Ramos (cell line): ENCODE measurements around the gene SEC61B.
"Not testable (repeated sequence)": the region's sequence is repeated elsewhere in the genome, so short reads cannot be mapped to it uniquely, and the experiment has no call there.

Experiments
- in situ Hi-C: fragments of 300-500 bp; cut with MboI; formaldehyde crosslinking; loops from one replicate; pipeline ENCODE4 v1.14.3; 2022; ENCODE audit warnings: low sequenced_read_pairs; ENCODE audit not compliant: unreplicated experiment

SEC61B gene

GRCh38 chr9:99231711-99232110, 9.6 kb downstream of the SEC61B start:
- in situ Hi-C loops = no loop called here

GRCh38 chr9:99234618-99235017, 12.5 kb downstream of the SEC61B start:
- in situ Hi-C loops = no loop called here

DNA sequence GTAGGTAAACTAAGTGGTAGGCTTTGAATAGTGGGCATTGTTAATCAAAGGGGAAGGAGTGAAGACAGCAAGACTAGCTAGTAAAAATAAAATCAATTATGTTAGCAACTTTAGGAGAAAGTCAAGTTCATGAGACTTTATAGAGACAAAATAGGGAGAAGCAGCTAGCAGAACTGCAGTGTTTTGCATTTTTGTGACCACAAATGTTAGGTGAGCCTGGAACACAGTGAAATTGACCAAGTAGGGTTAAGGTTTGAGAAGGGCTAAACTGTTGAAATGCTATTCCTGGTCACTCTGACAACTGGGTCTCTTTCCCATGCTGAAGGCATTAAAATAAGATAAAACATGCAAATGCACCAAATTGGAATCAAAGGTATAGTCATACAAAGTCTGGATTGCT, 13.0 kb downstream of the SEC61B start:
- in situ Hi-C loops = no loop called here

DNA sequence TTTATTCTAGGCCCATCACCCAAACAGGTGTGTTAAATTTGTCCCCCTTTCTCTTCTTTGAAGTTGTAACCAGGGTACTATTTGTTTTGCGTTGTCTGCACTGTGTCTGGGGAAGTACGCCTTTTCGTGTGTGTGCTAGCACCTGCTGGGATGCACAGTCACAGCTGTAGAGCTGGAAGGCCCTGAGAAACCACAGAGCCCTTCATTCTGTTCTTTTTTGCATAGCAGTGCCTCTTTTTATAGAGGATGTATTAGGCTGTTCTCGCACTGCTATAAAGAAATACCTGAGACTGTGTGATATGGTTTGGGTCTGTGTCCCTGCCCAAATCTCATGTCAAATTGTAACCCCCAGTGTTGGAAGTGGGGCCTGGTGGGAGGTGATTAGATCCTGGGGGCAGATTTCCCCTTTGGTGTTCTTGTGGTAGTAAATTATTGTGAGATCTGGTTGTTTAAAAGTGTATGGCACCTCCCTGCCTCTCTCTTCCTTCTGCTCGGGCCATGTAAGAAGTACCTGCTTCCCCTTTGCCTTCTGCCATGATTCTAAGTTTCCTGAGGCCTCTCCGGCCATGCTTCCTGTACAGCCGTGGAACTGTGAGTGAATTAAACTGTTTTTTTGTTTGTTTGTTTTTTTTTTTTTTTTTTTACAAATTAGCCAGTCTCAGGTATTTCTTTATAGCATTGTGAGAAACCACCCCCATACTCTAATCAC, 14.0 kb downstream of the SEC61B start:
- in situ Hi-C loops = no loop called here

DNA sequence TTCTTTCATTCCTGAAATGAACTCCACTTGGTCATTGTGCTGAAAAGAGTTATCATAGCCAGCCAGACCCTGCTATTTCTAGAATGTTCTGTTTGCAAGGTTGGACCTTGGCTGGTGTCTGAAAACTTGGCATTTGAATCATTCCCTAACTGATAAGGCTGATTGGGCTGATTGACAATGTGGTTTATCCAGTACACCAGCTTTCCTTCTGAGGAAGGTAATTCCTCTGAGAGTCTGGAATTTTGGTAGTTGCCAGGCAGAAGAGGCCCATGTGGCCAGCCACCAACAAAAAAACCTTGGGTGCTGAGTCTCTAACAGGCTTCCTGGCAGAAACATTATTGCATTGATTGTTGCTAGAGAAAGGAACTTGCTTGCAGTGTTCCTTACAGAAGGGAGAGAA, 15.3 kb downstream of the SEC61B start:
- in situ Hi-C loops = no loop called here

DNA sequence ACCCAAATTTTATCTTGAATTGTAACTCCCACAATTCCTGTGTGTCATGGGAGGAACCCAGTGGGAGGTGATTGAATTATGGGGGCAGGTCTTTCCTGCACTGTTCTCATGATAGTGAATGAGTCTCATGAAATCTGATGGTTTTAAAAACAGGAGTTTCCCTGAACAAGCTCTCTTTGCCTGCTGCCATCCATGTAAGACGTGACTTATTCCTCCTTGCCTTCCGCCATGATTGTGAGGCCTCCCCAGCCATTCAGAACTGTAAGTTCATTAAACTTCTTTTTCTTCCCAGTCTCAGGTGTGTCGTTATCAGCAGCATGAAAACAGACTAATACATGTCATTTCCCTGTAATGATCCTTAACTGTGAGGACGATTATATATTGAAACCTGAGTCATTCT, 15.8 kb downstream of the SEC61B start:
- in situ Hi-C loops = not testable (repeated sequence)

- in situ Hi-C loops = no loop called here
Measured at GRCh38 chr9:99238331-99238730, 16.2 kb downstream of the SEC61B start.

- in situ Hi-C loops = no loop called here
Measured at GRCh38 chr9:99239341-99240060, 17.4 kb downstream of the SEC61B start.

GRCh38 chr9:99241106-99241505, 19.0 kb downstream of the SEC61B start:
- in situ Hi-C loops = no loop called here

DNA sequence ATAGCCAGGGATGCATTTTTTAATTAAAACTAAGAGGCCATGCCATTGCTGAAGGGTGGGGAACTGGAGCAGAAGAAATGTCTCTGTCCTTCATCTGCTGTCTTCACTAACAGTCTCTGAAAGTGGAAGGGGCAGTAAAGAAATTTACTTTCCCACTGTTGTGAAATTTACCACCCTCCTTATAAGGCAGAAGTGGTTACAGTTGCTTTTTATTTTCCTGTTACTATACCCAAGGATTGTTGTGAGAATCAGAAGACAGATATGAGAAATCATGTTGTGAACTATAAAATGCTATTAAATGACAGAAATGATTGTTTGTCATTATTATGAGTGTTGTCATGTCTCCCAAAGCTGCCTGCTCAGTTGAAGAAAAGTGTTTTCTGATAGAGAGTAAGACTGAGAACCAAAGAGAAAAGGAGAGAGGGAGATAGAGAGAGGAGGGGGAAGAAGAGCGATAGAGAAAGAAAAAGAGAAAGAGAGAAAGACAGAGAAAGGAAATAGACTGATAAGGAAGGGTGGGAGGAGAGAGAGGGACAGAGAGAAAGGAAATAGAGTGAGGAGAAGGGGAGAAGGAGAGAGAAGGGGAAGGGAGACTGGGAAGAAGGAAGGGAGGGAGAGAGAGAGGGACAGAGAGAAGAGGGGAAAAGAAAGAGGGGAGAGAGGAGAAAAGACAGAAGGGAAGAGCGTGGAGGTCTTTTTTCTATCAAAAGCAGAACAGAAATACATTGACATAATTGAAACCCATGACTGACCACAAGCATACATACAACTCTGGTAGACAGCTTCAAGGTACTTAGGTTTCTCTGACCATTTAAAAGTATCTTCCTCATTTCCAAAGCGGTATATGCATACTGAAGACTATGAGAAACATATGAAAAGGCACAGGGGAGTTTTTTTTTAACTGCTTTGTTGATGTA, 22.5 kb downstream of the SEC61B start:
- in situ Hi-C loops = no loop called here

DNA sequence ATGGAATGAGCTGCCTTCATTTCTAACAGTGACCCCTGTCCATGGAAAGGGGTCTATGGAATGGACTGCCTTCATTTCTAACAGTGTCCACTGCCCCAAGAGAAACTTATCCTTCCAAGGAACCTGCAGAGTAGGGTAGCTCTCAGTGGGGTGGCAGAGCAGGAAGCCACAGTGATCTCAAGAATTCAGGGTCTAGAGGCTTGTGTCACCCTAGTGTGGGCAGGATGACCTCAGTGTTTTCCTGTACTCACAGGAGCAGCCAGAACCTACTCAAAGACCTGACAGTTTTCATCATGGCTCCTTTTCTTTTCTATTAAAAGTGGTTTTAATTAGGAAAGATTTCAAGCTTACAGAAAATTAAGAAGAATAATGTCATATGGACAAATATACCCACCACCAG, 27.5 kb downstream of the SEC61B start:
- in situ Hi-C loops = no loop called here

DNA sequence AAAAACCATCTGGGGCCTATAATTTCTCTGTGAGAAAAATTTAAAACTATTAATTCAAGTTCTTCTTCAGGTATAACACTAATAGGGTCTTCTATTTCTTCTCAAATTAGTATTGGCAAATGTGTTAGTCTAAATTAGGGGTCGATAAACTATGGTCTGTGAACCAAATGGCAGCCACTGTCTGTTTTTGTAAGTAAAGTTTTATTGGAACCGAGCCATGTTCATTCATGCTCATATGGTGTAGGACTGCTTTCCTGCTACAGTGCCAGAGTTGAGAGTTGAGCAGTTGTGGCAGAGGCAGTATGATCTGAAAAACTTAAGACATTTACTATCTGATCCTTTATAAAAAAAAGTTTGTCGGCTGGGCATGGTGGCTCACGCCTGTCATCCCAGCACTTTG, 29.1 kb downstream of the SEC61B start:
- in situ Hi-C loops = no loop called here

DNA sequence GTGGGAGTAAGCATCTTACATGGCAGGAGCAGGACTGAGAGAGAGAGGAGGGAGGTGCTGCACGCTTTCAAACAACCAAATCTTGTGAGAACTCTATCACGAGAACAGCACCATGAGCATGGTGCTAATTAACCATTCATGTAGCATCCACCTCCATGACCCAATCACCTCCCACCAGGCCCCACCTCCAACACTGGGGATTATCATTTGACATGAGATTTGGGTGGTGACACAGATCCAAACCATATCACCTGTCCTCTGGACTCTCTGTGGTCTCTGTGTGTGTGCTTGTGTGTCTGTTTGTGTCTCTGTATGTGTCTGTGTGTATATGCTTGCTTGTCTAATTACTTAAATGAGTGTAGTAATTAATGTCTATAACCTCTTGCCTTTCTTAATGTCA, 31.1 kb downstream of the SEC61B start:
- in situ Hi-C loops = no loop called here

GRCh38 chr9:99253772-99254431, 31.8 kb downstream of the SEC61B start:
- in situ Hi-C loops = no loop called here

- in situ Hi-C loops = no loop called here
Measured at GRCh38 chr9:99255651-99256050, 33.6 kb downstream of the SEC61B start.

DNA sequence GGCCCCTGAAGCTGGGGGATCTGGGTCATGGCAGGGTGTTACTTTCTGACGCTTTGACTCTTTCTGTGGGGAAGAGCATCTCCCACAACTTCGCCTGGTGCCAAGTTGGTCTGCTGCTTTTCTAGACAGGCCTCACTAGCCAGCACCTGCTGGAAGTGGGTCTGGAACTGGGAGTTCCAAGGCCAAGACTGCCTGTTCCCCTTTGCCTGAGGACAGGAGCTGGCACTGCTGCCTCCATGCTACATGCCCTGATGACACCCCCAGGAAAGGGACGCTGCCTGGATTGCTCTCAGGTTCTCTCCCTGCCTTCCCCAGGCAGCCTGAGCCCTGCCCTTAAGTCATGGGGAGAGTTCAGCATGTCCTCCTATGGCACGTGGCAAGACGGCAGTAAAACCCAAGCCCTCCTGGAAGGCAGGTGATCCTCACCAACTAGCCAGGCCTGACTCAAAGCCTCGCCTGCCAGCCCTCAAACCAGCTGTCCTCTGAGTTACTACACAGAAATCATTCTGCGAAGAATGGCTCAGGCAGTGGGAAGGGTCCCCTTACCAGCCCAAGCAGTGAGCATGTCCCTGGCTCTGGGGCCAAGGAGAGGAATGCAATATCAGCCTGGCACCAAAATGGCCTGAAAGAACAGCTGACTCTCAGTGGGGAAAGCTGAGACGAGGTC, 35.8 kb downstream of the SEC61B start:
- in situ Hi-C loops = no loop called here

GRCh38 chr9:99259231-99259918, 37.3 kb downstream of the SEC61B start:
- in situ Hi-C loops = no loop called here

- in situ Hi-C loops = no loop called here
Measured at GRCh38 chr9:99261923-99262322, 39.8 kb downstream of the SEC61B start.

DNA sequence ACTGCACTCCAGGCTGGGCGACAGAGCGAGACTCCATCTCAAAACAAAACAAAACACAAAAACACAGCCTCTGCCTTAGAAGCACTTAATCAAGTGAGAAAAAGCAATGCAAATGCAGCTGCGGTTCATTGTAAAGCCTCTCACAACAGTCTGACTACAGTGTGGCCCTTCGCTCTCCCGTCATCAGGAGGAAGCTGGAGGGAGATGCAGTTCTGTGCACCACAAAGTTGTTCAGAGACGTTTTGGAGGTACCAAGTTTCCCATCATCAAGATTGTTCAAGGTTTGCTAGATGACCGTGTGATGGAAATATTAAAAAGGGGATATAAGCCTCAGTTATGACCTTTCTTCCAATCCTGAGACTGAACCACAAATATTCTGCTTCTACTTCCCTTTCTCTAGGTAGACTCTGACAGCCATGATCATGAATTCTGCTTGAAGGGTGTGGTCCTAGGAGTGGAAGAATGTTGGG, 40.9 kb downstream of the SEC61B start:
- in situ Hi-C loops = no loop called here
